Measurements from ENCODE around the gene SYNDIG1.

The SYNDIG1 gene

DNA sequence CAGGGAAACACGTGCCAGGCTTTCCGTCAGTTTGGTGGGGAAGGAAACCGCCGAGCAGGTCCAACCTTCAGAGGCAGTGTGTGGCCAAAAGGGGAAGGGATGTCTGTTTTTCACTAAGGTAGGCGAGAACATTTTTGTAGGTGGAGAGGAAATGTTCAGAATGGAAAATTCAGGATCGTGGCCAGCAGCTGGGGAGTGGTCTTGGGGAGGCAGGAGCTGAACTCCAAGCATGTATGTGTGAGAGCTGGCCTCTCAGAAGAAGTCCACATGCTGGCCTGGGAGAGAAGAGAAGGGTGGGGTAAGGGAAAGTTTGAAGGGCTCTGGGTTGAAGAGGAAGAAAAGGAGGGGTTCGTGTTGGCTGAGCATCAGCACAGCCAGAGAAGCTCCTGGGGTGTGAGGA, 74.9 kb downstream of the SYNDIG1 start:
- DNase-seq (ENCODE audit: low spot score), result no peak
- Histone ChIP-seq H3K36me3 (ENCODE audit: low read depth) (no peaks in the 10 kb centered on the region), H3K9me3 (ENCODE audit: severe bottlenecking) (no peaks in the 10 kb centered on the region), H3K4me1 (ENCODE audit: insufficient read depth, poor library complexity, severe bottlenecking) (no peaks in the 10 kb centered on the region), H3K27ac (ENCODE audit: poor library complexity, severe bottlenecking) (no peak overlapping the region), H3K4me3 (ENCODE audit: severe bottlenecking) (no peak overlapping the region), H3K27me3 (ENCODE audit: insufficient read depth, poor library complexity, severe bottlenecking) (peaks cover 17% of the 10 kb centered on the region)
- no peak for TF ChIP-seq CTCF (IDR thresholded peaks at IDR 0.05; ENCODE audit: poor library complexity, severe bottlenecking)
- no peak for ATAC-seq (ENCODE audit: low read depth)

- ATAC-seq (ENCODE audit: low read depth) (no peak), DNase-seq (ENCODE audit: low spot score) (no peak)
- peaks cover 17% of the 10 kb centered on the region for H3K27me3 ChIP-seq (ENCODE audit: insufficient read depth, poor library complexity, severe bottlenecking)
- no peak overlapping the region for H3K27ac ChIP-seq (ENCODE audit: poor library complexity, severe bottlenecking)
- TF ChIP-seq CTCF (IDR thresholded peaks at IDR 0.05; ENCODE audit: poor library complexity, severe bottlenecking), result no peak
- H3K9me3 ChIP-seq (ENCODE audit: severe bottlenecking), result no peaks in the 10 kb centered on the region
- H3K4me1 ChIP-seq (ENCODE audit: insufficient read depth, poor library complexity, severe bottlenecking), result no peaks in the 10 kb centered on the region
- no peaks in the 10 kb centered on the region for H3K36me3 ChIP-seq (ENCODE audit: low read depth)
- H3K4me3 ChIP-seq (ENCODE audit: severe bottlenecking), result no peak overlapping the region
These were observed 75.7 kb downstream of the SYNDIG1 start for GRCh38 chr20:24545168-24545567.

DNA sequence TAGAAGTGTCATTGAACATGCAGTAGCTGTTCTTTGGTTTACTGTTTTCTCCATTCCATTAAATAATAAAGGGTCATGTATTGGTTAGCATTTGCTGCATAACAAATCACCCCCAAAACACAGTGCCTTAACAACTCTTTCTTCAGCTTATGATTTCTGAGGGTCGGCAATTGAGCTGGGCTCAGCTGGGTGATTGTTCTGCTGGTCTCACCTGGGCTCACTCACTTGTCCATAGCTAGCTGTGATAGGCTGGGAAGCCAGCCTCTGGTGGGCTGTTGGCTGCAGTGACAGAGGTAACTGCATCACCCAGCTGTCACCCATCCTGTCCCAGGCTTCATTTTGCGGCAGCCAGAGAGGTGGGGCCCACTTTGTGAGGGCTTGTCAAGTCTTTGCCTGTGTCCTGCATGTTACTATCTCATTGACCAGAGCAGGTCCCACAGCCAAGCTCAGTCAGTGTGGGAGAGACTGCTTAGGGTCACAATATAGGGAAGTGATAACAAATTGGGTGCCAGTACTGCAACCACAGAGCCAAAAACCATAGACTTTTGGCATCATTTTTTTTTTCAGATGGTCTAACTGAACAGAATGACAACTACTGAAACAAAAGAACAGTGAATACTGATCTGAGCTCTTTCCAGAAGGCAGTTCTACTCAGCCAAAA, 76.9 kb downstream of the SYNDIG1 start:
- no peak for TF ChIP-seq CTCF (IDR thresholded peaks at IDR 0.05; ENCODE audit: poor library complexity, severe bottlenecking)
- no peak overlapping the region for H3K27ac ChIP-seq (ENCODE audit: poor library complexity, severe bottlenecking)
- H3K27me3 ChIP-seq (ENCODE audit: insufficient read depth, poor library complexity, severe bottlenecking), result peaks cover 11% of the 10 kb centered on the region
- ATAC-seq (ENCODE audit: low read depth) (no peak), DNase-seq (ENCODE audit: low spot score) (no peak)
- H3K4me1 ChIP-seq (ENCODE audit: insufficient read depth, poor library complexity, severe bottlenecking), result no peaks in the 10 kb centered on the region
- no peak overlapping the region for H3K4me3 ChIP-seq (ENCODE audit: severe bottlenecking)
- no peaks in the 10 kb centered on the region for H3K9me3 ChIP-seq (ENCODE audit: severe bottlenecking)
- H3K36me3 ChIP-seq (ENCODE audit: low read depth), result no peaks in the 10 kb centered on the region

DNA sequence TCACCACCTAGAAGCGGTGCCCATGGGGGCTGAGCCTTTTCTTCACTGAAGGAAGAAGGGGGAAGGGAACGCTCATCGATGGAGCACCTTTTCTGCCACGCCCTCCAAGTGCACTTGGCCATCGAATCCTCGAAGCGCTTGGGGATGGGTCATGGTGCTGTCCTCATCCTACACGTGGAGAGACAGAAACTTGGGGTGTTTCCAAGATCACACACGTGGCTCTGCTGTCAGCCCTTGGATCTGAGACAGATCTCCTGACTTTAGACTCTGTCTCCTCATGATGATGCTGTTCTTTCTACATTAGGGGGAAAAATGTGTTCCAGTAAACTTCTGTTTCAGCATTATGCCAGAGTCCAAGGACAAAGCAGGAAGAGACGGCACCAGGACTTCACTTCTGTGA, 78.5 kb downstream of the SYNDIG1 start:
- H3K27me3 ChIP-seq (ENCODE audit: insufficient read depth, poor library complexity, severe bottlenecking), result no peaks in the 10 kb centered on the region
- H3K4me1 ChIP-seq (ENCODE audit: insufficient read depth, poor library complexity, severe bottlenecking), result no peaks in the 10 kb centered on the region
- no peak for DNase-seq (ENCODE audit: low spot score)
- ATAC-seq (ENCODE audit: low read depth), result no peak
- no peak overlapping the region for H3K4me3 ChIP-seq (ENCODE audit: severe bottlenecking)
- no peaks in the 10 kb centered on the region for H3K9me3 ChIP-seq (ENCODE audit: severe bottlenecking)
- no peak overlapping the region for H3K27ac ChIP-seq (ENCODE audit: poor library complexity, severe bottlenecking)
- H3K36me3 ChIP-seq (ENCODE audit: low read depth), result no peaks in the 10 kb centered on the region
- TF ChIP-seq CTCF (IDR thresholded peaks at IDR 0.05; ENCODE audit: poor library complexity, severe bottlenecking), result no peak

DNA sequence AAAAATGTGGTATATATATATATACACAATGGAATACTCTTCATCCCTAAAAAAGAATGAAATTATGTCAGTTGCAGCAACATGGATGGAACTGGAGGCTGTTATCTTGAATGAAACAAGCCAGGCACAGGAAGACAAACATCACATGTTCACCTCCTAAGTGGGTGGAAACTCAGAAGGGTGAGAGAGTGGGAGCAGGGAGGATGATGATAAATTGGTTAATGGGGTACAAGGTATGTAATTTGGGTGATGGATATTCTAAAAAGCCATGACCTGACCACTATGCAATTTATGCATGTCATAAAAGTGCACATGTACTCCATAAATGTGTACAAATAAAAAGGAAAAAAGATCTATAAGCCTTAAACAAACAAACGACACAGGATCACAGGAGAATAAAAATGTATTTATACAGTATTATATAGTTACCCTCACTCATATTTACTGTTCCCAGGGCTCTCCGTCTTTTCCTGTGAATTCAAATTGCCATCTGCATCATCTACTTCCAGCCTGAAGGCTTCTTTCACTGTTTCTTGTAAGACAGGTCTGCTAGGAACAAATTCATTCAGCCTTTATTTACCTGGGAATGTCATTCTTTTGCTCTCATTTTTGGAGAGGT, 89.8 kb downstream of the SYNDIG1 start:
- H3K27me3 ChIP-seq (ENCODE audit: insufficient read depth, poor library complexity, severe bottlenecking), result peaks cover 15% of the 10 kb centered on the region
- no peak overlapping the region for H3K4me3 ChIP-seq (ENCODE audit: severe bottlenecking)
- no peak for TF ChIP-seq CTCF (IDR thresholded peaks at IDR 0.05; ENCODE audit: poor library complexity, severe bottlenecking)
- H3K9me3 ChIP-seq (ENCODE audit: severe bottlenecking), result peaks cover 4% of the 10 kb centered on the region
- no peak for DNase-seq (ENCODE audit: low spot score)
- ATAC-seq (ENCODE audit: low read depth), result no peak
- no peaks in the 10 kb centered on the region for H3K36me3 ChIP-seq (ENCODE audit: low read depth)
- H3K4me1 ChIP-seq (ENCODE audit: insufficient read depth, poor library complexity, severe bottlenecking), result no peaks in the 10 kb centered on the region
- H3K27ac ChIP-seq (ENCODE audit: poor library complexity, severe bottlenecking), result no peak overlapping the region

Data from RWPE2 (cell line).